GM11168 (cell line): ENCODE measurements around the gene NAA80.

ENCODE experiments used
- in situ Hi-C: fragments of 300-500 bp; cut with MboI; formaldehyde crosslinking; loops from one replicate; pipeline ENCODE4 v1.12.0; 2022; ENCODE audit warnings: low sequenced_read_pairs; ENCODE audit not compliant: unreplicated experiment

NAA80 gene

GRCh38 chr3:50298836-50299637, at the start of gene NAA80, which contains the start of gene HYAL3:
TSS of gene NAA80 (minus strand) at chr3:50299405. CDS start at chr3:50297463, 1,942 bp downstream.
TSS of gene HYAL3 (minus strand) at chr3:50299405. CDS start at chr3:50295602, 3,803 bp downstream.
- in situ Hi-C loops: no loop called here

GRCh38 chr3:50347187-50347813, 48.1 kb upstream of the NAA80 start:
- in situ Hi-C loops: no loop called here

GRCh38 chr3:50345586-50346234, 46.5 kb upstream of the NAA80 start, which contains the start of gene ZMYND10:
TSS of gene ZMYND10 (minus strand) at chr3:50345732. CDS start at chr3:50345579, 153 bp downstream.
- in situ Hi-C loops: no loop called here

GRCh38 chr3:50345008-50345407, 45.8 kb upstream of the NAA80 start:
- in situ Hi-C loops: no loop called here

- in situ Hi-C loops: no loop called here
These were observed 43.8 kb upstream of the NAA80 start for GRCh38 chr3:50342813-50343633.

- in situ Hi-C loops: no loop called here
These were observed 42.9 kb upstream of the NAA80 start for GRCh38 chr3:50341996-50342650.

- in situ Hi-C loops: no loop called here
These were observed 42.3 kb upstream of the NAA80 start for GRCh38 chr3:50341537-50341936.

GRCh38 chr3:50340448-50341329, 41.5 kb upstream of the NAA80 start, which contains the start of gene RASSF1:
TSS of gene RASSF1 (minus strand) at chr3:50340836. CDS start at chr3:50340805, 31 bp downstream.
- in situ Hi-C loops: no loop called here

- in situ Hi-C loops: no loop called here
These were observed 40.9 kb upstream of the NAA80 start for GRCh38 chr3:50340147-50340447.

GRCh38 chr3:50339485-50340146, 40.4 kb upstream of the NAA80 start:
- in situ Hi-C loops: no loop called here

- in situ Hi-C loops: no loop called here
These were observed 39.8 kb upstream of the NAA80 start for GRCh38 chr3:50338965-50339364.

GRCh38 chr3:50337175-50337861, 38.1 kb upstream of the NAA80 start:
- in situ Hi-C loops: no loop called here

GRCh38 chr3:50336452-50337174, 37.4 kb upstream of the NAA80 start:
- in situ Hi-C loops: no loop called here

GRCh38 chr3:50334339-50335075, 35.3 kb upstream of the NAA80 start:
- in situ Hi-C loops: no loop called here

- in situ Hi-C loops: no loop called here
These were observed 34.6 kb upstream of the NAA80 start for GRCh38 chr3:50333744-50334328.

- in situ Hi-C loops: no loop called here
These were observed 32.2 kb upstream of the NAA80 start for GRCh38 chr3:50331364-50331907.
